Measurements from ENCODE around the gene UNKL.
A peak's percentile ranks its signal among the peaks of the same experiment; 100 is the strongest.

Gene UNKL

DNA sequence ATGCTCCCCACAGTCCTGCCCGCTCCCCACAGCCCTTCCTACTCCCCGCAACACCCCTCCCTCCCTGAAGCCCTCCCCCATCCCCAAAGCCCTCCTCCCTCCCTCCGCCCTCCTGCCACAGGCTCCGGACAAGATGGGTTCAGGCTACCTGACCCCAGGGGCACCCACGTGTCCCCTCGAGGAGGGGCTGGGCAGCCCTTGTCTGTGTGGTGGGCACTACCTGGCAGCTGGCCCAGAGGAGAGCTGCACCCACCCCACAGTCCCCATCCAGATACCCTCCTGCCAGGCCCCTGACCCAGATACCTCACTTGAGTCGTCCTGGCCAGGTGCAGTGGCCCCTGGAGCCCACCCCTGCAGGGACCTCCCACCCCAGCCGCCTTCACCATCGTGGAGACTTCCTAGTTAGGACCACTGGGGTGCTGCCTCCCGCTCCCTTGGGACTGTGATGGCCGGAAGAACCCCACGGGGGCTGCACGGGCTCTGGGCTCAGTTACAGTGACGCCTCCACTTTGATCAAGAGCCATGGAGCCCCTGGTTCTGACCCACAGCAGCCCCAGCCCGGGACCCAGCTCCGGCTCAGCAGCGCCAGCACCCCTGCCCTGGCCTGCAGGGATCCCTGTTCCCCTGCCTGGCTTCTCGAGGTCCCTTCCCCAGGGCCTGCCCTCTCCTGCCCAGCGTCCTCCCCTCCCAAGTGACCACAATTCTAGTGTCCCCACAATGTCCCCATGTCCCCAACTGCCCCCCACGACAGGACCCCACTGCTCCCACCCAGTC lies 17.2 kb upstream of the UNKL start:
- DNase-seq (ENCODE audit: low read depth, low spot score): no peak

GRCh38 chr16:1430759-1431496 lies 16.4 kb upstream of the UNKL start, which contains the start of gene PERCC1:
TSS of gene PERCC1 (plus strand) at chr16:1431078. CDS start at chr16:1432594, 1,516 bp downstream.
- no peak for DNase-seq (ENCODE audit: low read depth, low spot score)

- DNase-seq (ENCODE audit: low read depth, low spot score): no peak
These were observed 15.8 kb upstream of the UNKL start for GRCh38 chr16:1430214-1430758.

- no peak for DNase-seq (ENCODE audit: low read depth, low spot score)
These were observed 15.1 kb upstream of the UNKL start for GRCh38 chr16:1429631-1430030.

- DNase-seq (ENCODE audit: low read depth, low spot score): no peak
These were observed 14.5 kb upstream of the UNKL start for GRCh38 chr16:1429012-1429411.

DNA sequence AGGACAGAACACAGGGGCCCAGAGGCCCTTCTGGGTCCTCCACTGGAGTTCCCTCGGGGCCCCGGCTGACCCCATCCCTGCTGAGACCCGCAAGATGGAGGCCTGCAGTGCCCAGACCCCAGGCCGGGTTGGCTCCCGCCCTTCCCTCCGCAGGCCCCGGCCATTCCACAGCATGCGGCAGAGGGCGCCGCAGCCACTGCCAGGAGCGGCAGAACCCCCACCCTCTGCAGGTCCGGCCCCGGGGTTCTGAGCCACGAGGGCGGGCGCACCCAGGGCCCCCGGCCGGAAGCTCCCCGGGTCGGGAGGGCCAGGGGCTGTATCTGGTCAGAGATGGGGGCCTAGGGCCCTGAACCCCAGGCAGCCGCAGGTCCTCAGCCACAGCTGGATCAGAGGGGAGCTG lies 14.0 kb upstream of the UNKL start:
- DNase-seq (ENCODE audit: low read depth, low spot score): no peak

GRCh38 chr16:1427473-1428461 lies 13.3 kb upstream of the UNKL start:
- DNase-seq (ENCODE audit: low read depth, low spot score): no peak

- DNase-seq (ENCODE audit: low read depth, low spot score): no peak
These were observed 12.4 kb upstream of the UNKL start for GRCh38 chr16:1426734-1427471.

DNA sequence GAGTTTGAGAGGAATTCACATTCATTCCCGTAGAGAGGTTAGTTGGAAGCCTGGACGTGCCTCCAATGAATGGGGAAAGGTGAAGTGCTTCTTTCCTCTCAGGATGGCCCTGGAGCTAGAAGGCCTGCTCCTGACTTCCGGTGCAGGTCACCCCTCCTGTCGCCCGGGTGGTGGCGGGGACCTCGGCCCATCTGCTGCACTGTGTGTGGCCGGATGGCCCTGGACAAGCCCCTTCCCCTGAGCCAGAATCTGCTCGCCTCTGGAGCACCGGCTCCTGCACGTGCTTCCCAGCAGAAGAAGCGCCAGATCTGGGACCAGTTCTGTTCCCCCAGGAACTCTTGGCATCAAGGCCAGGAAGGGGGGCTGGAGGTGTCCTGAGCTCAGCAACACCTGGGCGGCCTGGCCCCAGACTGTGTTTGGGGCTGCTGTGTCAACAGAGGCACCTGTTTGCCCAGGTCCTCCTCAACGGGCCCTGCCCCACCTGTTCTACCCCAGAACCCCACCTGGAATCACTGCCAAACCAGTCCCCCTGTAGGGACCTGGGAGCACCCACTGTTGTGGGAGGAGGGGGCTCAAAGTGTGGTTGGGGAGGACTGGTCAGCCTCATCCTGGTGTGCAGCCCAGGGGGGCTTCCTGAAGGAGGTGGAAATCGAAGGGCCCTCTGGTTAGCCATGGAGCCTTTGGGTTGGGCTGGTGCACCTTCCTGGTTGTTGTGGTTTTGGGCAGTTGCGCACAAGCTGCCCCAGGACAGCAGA lies 11.3 kb upstream of the UNKL start:
- DNase-seq (ENCODE audit: low read depth, low spot score): no peak

DNA sequence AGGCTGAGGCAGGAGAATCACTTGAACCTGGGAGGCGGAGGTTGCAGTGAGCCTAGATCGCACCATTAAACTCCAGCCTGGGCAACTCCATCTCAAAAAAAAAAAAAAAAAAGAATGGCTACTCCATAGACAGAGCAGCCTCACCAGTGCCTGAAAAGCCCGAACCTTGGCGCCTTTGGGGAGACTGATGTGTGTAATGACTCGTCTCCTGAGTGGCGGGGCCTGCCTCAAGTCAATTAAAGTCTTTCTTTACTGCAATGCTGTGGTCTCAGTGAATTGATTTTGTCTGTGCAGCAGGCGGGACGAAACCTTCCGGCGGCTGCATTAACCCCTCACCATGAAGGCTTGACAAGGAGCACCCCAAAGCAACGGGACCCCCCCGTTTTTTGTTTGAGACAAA lies 9.5 kb upstream of the UNKL start:
- no peak for DNase-seq (ENCODE audit: low read depth, low spot score)

DNA sequence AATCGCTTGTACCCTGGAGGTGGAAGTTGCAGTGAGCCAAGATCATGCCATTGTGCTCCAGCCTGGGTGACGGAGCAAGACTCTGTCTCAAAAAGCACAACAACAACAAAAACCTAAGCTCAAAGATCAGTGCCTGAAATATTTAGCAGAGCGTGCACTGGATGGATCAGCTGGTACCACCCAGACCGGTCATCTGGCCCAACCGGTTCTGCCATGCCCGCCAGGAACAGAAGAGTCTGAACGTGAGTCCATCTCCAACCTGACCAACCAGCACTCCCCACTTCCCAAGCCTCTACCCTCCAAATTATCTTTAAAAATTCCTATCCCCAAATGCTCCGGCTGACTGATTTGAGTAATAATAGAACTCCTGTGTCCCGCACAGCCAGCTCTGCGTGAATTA lies 7.6 kb upstream of the UNKL start:
- no peak for DNase-seq (ENCODE audit: low read depth, low spot score)

GRCh38 chr16:1420111-1420539 lies 5.6 kb upstream of the UNKL start:
- DNase-seq (ENCODE audit: low read depth, low spot score): no peak

DNA sequence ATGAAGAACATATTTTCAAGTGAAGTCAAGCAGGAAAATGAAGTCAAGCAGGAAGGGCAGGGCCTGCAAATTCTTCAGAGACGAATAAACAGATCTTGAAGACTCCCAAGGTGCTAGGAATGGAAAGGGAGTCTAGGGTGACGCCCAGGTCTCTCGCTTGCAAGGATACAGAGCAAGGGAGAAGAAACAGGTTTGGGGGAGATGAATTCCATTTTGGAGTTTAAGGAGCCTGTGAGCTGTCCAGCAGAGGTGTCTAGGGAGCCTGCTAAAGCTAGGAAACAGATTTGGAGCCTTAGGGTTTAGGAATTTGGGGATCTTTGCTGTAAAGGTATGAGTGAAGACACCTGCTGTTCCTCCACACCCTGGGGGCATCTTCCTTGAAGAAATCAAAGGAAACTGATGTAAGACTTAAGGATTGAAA lies 2.0 kb upstream of the UNKL start:
- DNase-seq (ENCODE audit: low read depth, low spot score): no peak

- DNase-seq (ENCODE audit: low read depth, low spot score): no peak
These were observed 596 bp downstream of the UNKL start for GRCh38 chr16:1413684-1414531.

DNA sequence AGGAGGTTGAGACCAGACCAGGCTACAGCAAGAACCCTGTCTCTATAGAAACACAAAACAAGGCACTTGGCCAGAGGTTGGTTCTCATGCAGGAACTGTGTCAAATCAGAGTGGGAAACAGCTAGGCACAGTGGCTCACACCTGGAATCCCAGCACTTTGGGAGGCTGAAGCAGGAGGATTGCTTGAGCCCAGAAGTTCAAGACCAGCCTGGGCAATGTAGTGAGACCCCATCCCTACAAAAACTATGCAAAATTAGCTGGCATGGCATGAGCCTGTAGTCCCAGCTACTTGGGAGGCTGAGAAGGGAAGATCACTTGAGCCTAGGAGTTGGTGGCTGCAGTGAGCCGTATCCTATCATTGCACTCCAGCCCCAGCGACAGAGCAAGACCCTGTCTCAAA lies 1.7 kb downstream of the UNKL start:
- no peak for DNase-seq (ENCODE audit: low read depth, low spot score)

DNA sequence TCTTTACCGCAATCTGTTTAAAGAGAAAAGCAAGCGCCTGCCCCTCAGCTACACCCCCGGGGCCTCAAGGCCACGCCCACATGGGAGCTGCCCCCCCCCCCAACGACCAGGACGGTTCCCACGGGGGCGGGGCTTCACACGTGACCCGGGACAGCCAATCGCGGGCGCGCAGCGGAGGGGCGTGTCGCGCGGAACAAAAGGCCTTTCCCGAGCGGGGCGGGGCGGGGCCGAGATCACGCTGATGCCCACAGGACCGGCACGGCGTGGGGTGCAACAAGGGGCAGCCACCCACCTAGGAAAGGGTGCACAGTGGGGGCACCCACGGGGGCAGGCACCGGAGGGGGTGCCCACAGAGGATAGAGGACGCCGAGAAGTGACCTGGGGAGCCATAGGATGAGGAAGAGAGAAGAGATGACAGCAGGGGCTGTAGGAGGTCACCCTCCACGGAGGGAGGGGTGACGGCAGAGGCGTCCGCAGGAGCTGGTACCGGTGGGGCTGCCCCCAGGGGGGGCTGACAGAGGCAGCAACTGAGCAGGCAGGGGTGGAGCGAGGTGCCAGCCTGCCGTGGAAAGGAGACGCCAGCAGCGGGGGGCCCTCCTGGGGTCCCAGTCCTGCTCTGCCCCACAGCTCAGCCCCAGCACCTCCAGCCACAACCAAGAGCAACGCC lies 6.2 kb downstream of the UNKL start:
- peak; percentile 60 for DNase-seq (ENCODE audit: low read depth, low spot score)

GRCh38 chr16:1407753-1408152 lies 6.8 kb downstream of the UNKL start:
- no peak for DNase-seq (ENCODE audit: low read depth, low spot score)

DNA sequence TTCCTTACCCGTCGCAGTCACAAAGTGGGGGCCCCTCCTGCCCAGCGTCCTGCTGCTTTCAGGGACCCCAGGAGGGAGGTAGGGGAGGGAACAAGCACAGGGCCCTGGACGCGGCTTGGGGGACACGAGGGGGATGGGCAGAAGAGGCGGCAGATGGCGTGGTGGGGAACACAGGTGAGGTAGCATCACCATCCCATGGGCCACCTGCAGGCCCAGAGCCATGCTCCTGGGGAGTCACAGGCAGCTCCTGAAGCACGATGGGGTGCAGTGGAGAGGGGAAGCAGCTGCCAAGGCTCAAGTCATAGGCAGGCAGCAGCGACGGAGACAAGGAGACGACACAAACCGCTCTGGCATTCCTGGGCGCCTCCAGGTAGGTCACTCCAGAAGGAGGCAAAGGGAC lies 10.8 kb downstream of the UNKL start:
- DNase-seq (ENCODE audit: low read depth, low spot score): no peak

- DNase-seq (ENCODE audit: low read depth, low spot score): no peak
These were observed 11.5 kb downstream of the UNKL start for GRCh38 chr16:1403036-1403435.
